Measurements from ENCODE around the gene SYCP2. TPM values are rescaled to one million over a fixed set of nuclear protein-coding genes. Genes with fewer than 3 reads are reported as not detected.

The SYCP2 gene
- polyA plus RNA-seq, 1 of the 3 experiments (the other 2 are of a cell fraction): 0.76 TPM

GRCh38 chr20:59940129-59940955, 6.9 kb upstream of the SYCP2 start, which contains the start of the genes FAM217B and PPP1R3D:
Gene FAM217B (plus strand): TSS chr20:59940389. CDS start chr20:59943944, 3,555 bp downstream.
Gene PPP1R3D (minus strand): TSS chr20:59940305. CDS start chr20:59939931, 374 bp downstream.
- Histone ChIP-seq H3K4me1 (ENCODE audit: control insufficient read depth in 1 of 2, insufficient read depth in 2 of 2, low read depth in 1 of 2, low read length in 1 of 2) (peaks cover 8 to 19% of the 10 kb centered on the region in 2 experiments; a peak in 3 of 4 replicates), H3K36me3 (replicated peaks in 1 of 2; ENCODE audit: control insufficient read depth in 1 of 2, insufficient read depth in 2 of 2, low read length in 1 of 2) (peaks cover 22 to 35% of the 10 kb centered on the region in 2 experiments), H3K9me3 (no peaks in the 10 kb centered on the region), H3K4me3 (ENCODE audit: low read depth in 2 of 2, low read length in 1 of 2) (peak within 1 kb of the TSS; percentile 77 to 89), H4K20me1 (ENCODE audit: insufficient read depth) (no peaks in the 10 kb centered on the region), H3K79me2 (ENCODE audit: insufficient read depth) (peaks cover 37% of the 10 kb centered on the region), H3K9ac (peak within 1 kb of the TSS; percentile 71), H3K27ac (ENCODE audit: low read depth in 2 of 2, low read length in 1 of 2) (peak within 1 kb of the TSS; percentile 78 to 98), H2AFZ (ENCODE audit: low read depth) (peak within 1 kb of the TSS; percentile 89), H3K4me2 (peak within 1 kb of the TSS; percentile 88), H3F3A (replicated peaks; ENCODE audit: insufficient read depth) (peaks cover 10% of the 10 kb centered on the region), H3K27me3 (ENCODE audit: insufficient read depth) (no peaks in the 10 kb centered on the region), H3K9me2 (no peaks in the 10 kb centered on the region)
- DNase-seq: peak; percentile 96
- CTCF ChIA-PET: interaction anchor here (0.6 to 9.8 kb wide), 5 partner anchors 11 to 369 kb away, joined by 3 to 95 read pairs (median 3); no protein-coding TSS in a partner anchor
- POLR2A ChIA-PET: interaction anchor here (0.9 to 1.1 kb wide), 2 partner anchors 9 to 11 kb away, joined by 4 read pairs; no protein-coding TSS in a partner anchor
- 4% methylated on average over 15 of the region's 57 CpGs for WGBS (ENCODE audit: low lambda C conversion rate)
- no peak for TF ChIP-seq RAD21 (IDR thresholded peaks at IDR 0.05; ENCODE audit: low read length)
- TF ChIP-seq NFIC (IDR thresholded peaks at IDR 0.05; ENCODE audit: borderline replicate concordance): no peak
- no peak for TF ChIP-seq FOSL2 (IDR thresholded peaks at IDR 0.05; ENCODE audit: borderline replicate concordance, low read depth)
- 0 out of 2 replicates have a peak, but pooled peaks have one; percentile 15 for TF ChIP-seq CTCF (IDR thresholded peaks at IDR 0.05)
- TF ChIP-seq FOXJ3 (CRISPR knock-in tag; IDR thresholded peaks at IDR 0.05): no peak
- peak; percentile 89 for TF ChIP-seq MXI1 (IDR thresholded peaks at IDR 0.05; ENCODE audit: low read depth, low read length)
- peak; percentile 6; the same call in 1 of the 2 replicates for TF ChIP-seq RCOR1 (IDR thresholded peaks at IDR 0.05; ENCODE audit: low read length)
- TF ChIP-seq PBX3 (IDR thresholded peaks at IDR 0.05): peak; percentile 50
- TF ChIP-seq EP300 (IDR thresholded peaks at IDR 0.05; ENCODE audit: borderline replicate concordance in 1 of 2, low read depth in 1 of 2, low read length in 1 of 2): peak; percentile 9 to 31; a peak in 1 of 4 replicates
- TF ChIP-seq MEF2A (IDR thresholded peaks at IDR 0.05; ENCODE audit: borderline replicate concordance, low read depth): no peak
- TF ChIP-seq EZH2phosphoT487 (IDR thresholded peaks at IDR 0.05; ENCODE audit: borderline replicate concordance, low read depth): no peak
- TF ChIP-seq, protein P1, sequence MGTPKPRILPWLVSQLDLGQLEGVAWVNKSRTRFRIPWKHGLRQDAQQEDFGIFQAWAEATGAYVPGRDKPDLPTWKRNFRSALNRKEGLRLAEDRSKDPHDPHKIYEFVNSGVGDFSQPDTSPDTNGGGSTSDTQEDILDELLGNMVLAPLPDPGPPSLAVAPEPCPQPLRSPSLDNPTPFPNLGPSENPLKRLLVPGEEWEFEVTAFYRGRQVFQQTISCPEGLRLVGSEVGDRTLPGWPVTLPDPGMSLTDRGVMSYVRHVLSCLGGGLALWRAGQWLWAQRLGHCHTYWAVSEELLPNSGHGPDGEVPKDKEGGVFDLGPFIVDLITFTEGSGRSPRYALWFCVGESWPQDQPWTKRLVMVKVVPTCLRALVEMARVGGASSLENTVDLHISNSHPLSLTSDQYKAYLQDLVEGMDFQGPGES (IDR thresholded peaks at IDR 0.05; ENCODE audit: low read depth, low read length): no peak
- TF ChIP-seq, protein P2, sequence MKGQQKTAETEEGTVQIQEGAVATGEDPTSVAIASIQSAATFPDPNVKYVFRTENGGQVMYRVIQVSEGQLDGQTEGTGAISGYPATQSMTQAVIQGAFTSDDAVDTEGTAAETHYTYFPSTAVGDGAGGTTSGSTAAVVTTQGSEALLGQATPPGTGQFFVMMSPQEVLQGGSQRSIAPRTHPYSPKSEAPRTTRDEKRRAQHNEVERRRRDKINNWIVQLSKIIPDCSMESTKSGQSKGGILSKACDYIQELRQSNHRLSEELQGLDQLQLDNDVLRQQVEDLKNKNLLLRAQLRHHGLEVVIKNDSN (IDR thresholded peaks at IDR 0.05; ENCODE audit: borderline replicate concordance, low read depth): peak; percentile 73; the same call in 1 of the 2 replicates
- TF ChIP-seq GABPA (IDR thresholded peaks at IDR 0.05; ENCODE audit: low read depth): no peak
- TF ChIP-seq CHD2 (IDR thresholded peaks at IDR 0.05; ENCODE audit: low read length, partially characterized antibody): peak; percentile 11
- TF ChIP-seq ZBTB33 (IDR thresholded peaks at IDR 0.05; ENCODE audit: borderline replicate concordance, low read depth): no peak
- TF ChIP-seq, protein P3, sequence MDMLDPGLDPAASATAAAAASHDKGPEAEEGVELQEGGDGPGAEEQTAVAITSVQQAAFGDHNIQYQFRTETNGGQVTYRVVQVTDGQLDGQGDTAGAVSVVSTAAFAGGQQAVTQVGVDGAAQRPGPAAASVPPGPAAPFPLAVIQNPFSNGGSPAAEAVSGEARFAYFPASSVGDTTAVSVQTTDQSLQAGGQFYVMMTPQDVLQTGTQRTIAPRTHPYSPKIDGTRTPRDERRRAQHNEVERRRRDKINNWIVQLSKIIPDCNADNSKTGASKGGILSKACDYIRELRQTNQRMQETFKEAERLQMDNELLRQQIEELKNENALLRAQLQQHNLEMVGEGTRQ (IDR thresholded peaks at IDR 0.05; ENCODE audit: borderline replicate concordance, low read depth, low read length): peak; percentile 49; the same call in 1 of the 2 replicates
- TF ChIP-seq TCF12 (IDR thresholded peaks at IDR 0.05): peak; percentile 13; the same call in 1 of the 2 replicates
- TF ChIP-seq GATA2 (CRISPR knock-in tag; IDR thresholded peaks at IDR 0.05): no peak
- TF ChIP-seq RXRA (IDR thresholded peaks at IDR 0.05; ENCODE audit: borderline replicate concordance, low read depth): no peak
- no peak for TF ChIP-seq RFX5 (IDR thresholded peaks at IDR 0.05; ENCODE audit: low read length)
- TF ChIP-seq FOXM1 (IDR thresholded peaks at IDR 0.05; ENCODE audit: low read depth): no peak
- peak; percentile 60; the same call in 1 of the 2 replicates for TF ChIP-seq ELF1 (IDR thresholded peaks at IDR 0.05)
- TF ChIP-seq TEAD4 (IDR thresholded peaks at IDR 0.05; ENCODE audit: borderline replicate concordance, insufficient read depth): 0 out of 2 replicates have a peak, but pooled peaks have one; percentile 3
